PC-9 (cell line): ENCODE results near the gene GPATCH4. TPM values are rescaled to one million over a fixed set of nuclear protein-coding genes. Genes with fewer than 3 reads are reported as not detected.

ENCODE experiments used
- BruUV-seq: library from RNA; stranded (reverse); fragments of 400-500 nt; replicated peaks from 2 replicates; lab custom pipeline; 2021; lab: Mats Ljungman, UMichigan
- CTCF ChIA-PET: fragments of 300-600 bp; sonication (Branson Sonifier 250); formaldehyde crosslinking; loops from one replicate; lab custom pipeline; 2022; ENCODE audit warnings: antibody characterized with exemption; lab: Charles Lee
- POLR2A ChIA-PET: fragments of 300-600 bp; sonication (Branson Sonifier 250); formaldehyde crosslinking; loops from one replicate; lab custom pipeline; 2022; ENCODE audit warnings: antibody characterized with exemption; ENCODE audit not compliant: unreplicated experiment; lab: Charles Lee
- DNase-seq, 2 experiments: peaks; one replicate each; pipeline versions ENCODE4 v3.0.0 to v3.0.0-alpha.2; 2015 to 2022; ENCODE audit warnings: mixed read lengths in 1 of 2
- H2AFZ ChIP-seq: fragments of 200-600 bp; sonication (generic); 2 replicates; pipeline ENCODE4 v1.8.1; 2017; ENCODE audit warnings: antibody characterized with exemption
- H3F3A ChIP-seq: fragments of 200-600 bp; sonication (generic); 2 replicates; pipeline ENCODE4 v1.8.1; 2017; ENCODE audit warnings: antibody characterized with exemption, mild to moderate bottlenecking, low read depth; ENCODE audit not compliant: insufficient read depth
- H3K27ac ChIP-seq: fragments of 200-600 bp; sonication (generic); 2 replicates; pipeline ENCODE4 v1.6.1; 2016; ENCODE audit warnings: mixed run types
- H3K27me3 ChIP-seq: fragments of 200-600 bp; sonication (generic); 2 replicates; pipeline ENCODE4 v1.6.1; 2016; ENCODE audit warnings: low read depth, mixed run types; ENCODE audit not compliant: insufficient read depth
- H3K36me3 ChIP-seq: fragments of 200-600 bp; sonication (generic); 2 replicates; pipeline ENCODE4 v1.6.1; 2016; ENCODE audit warnings: low read depth, mixed run types
- H3K4me1 ChIP-seq: fragments of 200-600 bp; sonication (generic); replicated peaks from 2 replicates; pipeline ENCODE4 v1.6.1; 2016; ENCODE audit warnings: mixed run types; ENCODE audit not compliant: insufficient read depth
- H3K4me2 ChIP-seq: fragments of 200-600 bp; sonication (generic); 2 replicates; pipeline ENCODE4 v1.6.1; 2017; ENCODE audit warnings: mixed run types
- H3K4me3 ChIP-seq: fragments of 200-600 bp; sonication (generic); 2 replicates; pipeline ENCODE4 v1.6.1; 2016; ENCODE audit warnings: mixed run types
- H3K79me2 ChIP-seq: fragments of 200-600 bp; sonication (generic); 2 replicates; pipeline ENCODE4 v1.6.1; 2017; ENCODE audit warnings: low read depth, mixed run types
- H3K9me2 ChIP-seq: fragments of 200-600 bp; sonication (generic); 2 replicates; pipeline ENCODE4 v1.8.1; 2017; ENCODE audit warnings: mild to moderate bottlenecking; ENCODE audit not compliant: insufficient read depth
- H3K9me3 ChIP-seq: fragments of 200-600 bp; sonication (generic); 2 replicates; pipeline ENCODE4 v1.8.1; 2016; ENCODE audit warnings: low read depth; ENCODE audit not compliant: insufficient read depth
- H4K20me1 ChIP-seq: fragments of 200-600 bp; sonication (generic); 2 replicates; pipeline ENCODE4 v1.8.1; 2017; ENCODE audit not compliant: insufficient read depth
- EZH2 ChIP-seq: fragments of 200-600 bp; sonication (generic); IDR thresholded peaks from 2 replicates; pipeline ENCODE4 v1.8.0; 2017; ENCODE audit warnings: antibody characterized with exemption, low read depth
- intact Hi-C: fragments of 100-400 bp; cut with micrococcal nuclease; formaldehyde crosslinking; loops from one replicate; pipeline ENCODE4 v1.10.0; 2022; ENCODE audit not compliant: unreplicated experiment
- total RNA-seq: library from RNA; stranded (reverse); gene quantifications from 2 replicates; pipeline ENCODE4 v1.2.3, GENCODE V29; 2021
- TF ChIP-seq, protein P1 (sequence below): fragments of 200-600 bp; sonication (generic); conservative IDR thresholded peaks from 2 replicates; pipeline ENCODE4 v1.6.1; 2017; ENCODE audit warnings: mixed run types, antibody characterized with exemption, mild to moderate bottlenecking, moderate library complexity

GPATCH4 gene
- total RNA-seq, 1 experiment from 2014 or later, result 17.5 TPM

DNA sequence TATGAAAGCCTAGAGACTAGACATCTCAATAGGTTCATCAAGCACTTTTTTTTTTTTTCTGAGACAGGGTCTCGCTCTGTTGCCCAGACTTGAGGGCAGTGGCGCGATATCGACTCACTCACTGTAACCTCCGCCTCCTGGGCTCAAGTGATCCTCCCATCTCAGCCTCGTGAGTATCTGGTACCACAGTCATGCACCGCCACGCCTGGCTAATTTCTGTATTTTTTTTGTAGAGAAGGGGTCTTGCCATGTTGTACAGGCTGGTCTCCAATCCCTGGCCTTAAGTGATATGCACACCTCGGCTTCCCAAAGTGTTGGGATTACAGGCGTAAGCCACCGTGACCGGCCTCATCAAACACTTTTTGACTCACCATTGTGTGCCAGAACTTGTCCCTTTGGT, 613 bp upstream of the GPATCH4 start:
- POLR2A ChIA-PET, result interaction anchor here (0.6 kb wide), 1 partner anchor 541 kb away, joined by 8 read pairs; the partner anchor contains the start of gene RAB25
- Histone ChIP-seq H3K36me3 (peaks cover 12% of the 10 kb centered on the region), H3K9me2 (no peaks in the 10 kb centered on the region), H3K4me2 (peak overlapping the region; percentile 84), H3K79me2 (peaks cover 32% of the 10 kb centered on the region), H4K20me1 (no peaks in the 10 kb centered on the region), H3K4me1 (peaks cover 16% of the 10 kb centered on the region), H3K27ac (peak overlapping the region; percentile 70), H2AFZ (peak overlapping the region; percentile 97), H3K4me3 (peak overlapping the region; percentile 77), H3K27me3 (no peaks in the 10 kb centered on the region), H3F3A (peaks cover 23% of the 10 kb centered on the region; the same call in 1 of the 2 replicates), H3K9me3 (no peaks in the 10 kb centered on the region)
- intact Hi-C loops, result no loop called here
- no TSS peak for BruUV-seq
- TF ChIP-seq EZH2, result no peak
- TF ChIP-seq, protein P1, sequence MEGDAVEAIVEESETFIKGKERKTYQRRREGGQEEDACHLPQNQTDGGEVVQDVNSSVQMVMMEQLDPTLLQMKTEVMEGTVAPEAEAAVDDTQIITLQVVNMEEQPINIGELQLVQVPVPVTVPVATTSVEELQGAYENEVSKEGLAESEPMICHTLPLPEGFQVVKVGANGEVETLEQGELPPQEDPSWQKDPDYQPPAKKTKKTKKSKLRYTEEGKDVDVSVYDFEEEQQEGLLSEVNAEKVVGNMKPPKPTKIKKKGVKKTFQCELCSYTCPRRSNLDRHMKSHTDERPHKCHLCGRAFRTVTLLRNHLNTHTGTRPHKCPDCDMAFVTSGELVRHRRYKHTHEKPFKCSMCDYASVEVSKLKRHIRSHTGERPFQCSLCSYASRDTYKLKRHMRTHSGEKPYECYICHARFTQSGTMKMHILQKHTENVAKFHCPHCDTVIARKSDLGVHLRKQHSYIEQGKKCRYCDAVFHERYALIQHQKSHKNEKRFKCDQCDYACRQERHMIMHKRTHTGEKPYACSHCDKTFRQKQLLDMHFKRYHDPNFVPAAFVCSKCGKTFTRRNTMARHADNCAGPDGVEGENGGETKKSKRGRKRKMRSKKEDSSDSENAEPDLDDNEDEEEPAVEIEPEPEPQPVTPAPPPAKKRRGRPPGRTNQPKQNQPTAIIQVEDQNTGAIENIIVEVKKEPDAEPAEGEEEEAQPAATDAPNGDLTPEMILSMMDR, result no peak
- CTCF ChIA-PET, result interaction anchor here (0.6 kb wide), 2 partner anchors 213 to 563 kb away, joined by 3 to 5 read pairs; no protein-coding TSS in a partner anchor
- DNase-seq, result no peak

GRCh38 chr1:156600733-156601121, 552 bp downstream of the GPATCH4 start:
- Histone ChIP-seq H4K20me1 (no peaks in the 10 kb centered on the region), H3K27ac (peak overlapping the region; percentile 70), H3K36me3 (peaks cover 14% of the 10 kb centered on the region), H3K79me2 (peaks cover 32% of the 10 kb centered on the region), H3K4me2 (peak overlapping the region; percentile 84), H3F3A (peaks cover 28% of the 10 kb centered on the region; the same call in 1 of the 2 replicates), H3K9me3 (no peaks in the 10 kb centered on the region), H3K4me1 (peaks cover 16% of the 10 kb centered on the region), H3K27me3 (no peaks in the 10 kb centered on the region), H2AFZ (peak overlapping the region; percentile 97), H3K9me2 (no peaks in the 10 kb centered on the region), H3K4me3 (peak overlapping the region; percentile 77)
- no peak for DNase-seq
- POLR2A ChIA-PET, result interaction anchor here (0.5 to 0.7 kb wide), 2 partner anchors 9 to 96 kb away, joined by 3 read pairs; partner anchors contain the start of gene NAXE
- intact Hi-C loops, result no loop called here
- TSS peak; percentile 44 for BruUV-seq
- TF ChIP-seq EZH2, result no peak
- CTCF ChIA-PET, result interaction anchor here (0.5 kb wide), 1 partner anchor 215 kb away, joined by 12 read pairs; no protein-coding TSS in a partner anchor

- no peaks in the 10 kb centered on the region for H3K9me2 ChIP-seq
- ChIA-PET POLR2A (no interaction called here), CTCF (no interaction called here)
- H3K79me2 ChIP-seq, result peaks cover 32% of the 10 kb centered on the region
- no peak overlapping the region for H3K27ac ChIP-seq
- no peak overlapping the region for H2AFZ ChIP-seq
- H3K27me3 ChIP-seq, result no peaks in the 10 kb centered on the region
- TF ChIP-seq EZH2, result no peak
- TF ChIP-seq, protein P1, result peak; percentile 63; the same call in 1 of the 2 replicates
- DNase-seq, result peak in 1 of 2 experiments; percentile 59
- peak overlapping the region; percentile 84 for H3K4me2 ChIP-seq
- intact Hi-C loops, result no loop called here
- peak overlapping the region; percentile 77 for H3K4me3 ChIP-seq
- no TSS peak for BruUV-seq
- H3F3A ChIP-seq, result peaks cover 37% of the 10 kb centered on the region; the same call in 1 of the 2 replicates
- no peaks in the 10 kb centered on the region for H4K20me1 ChIP-seq
- H3K36me3 ChIP-seq, result peaks cover 19% of the 10 kb centered on the region
- no peaks in the 10 kb centered on the region for H3K9me3 ChIP-seq
- peaks cover 16% of the 10 kb centered on the region for H3K4me1 ChIP-seq
Measured at GRCh38 chr1:156599811-156600210, 1.5 kb downstream of the GPATCH4 start.
